Calu3 (cell line): Measurements from ENCODE around the gene UMAD1. TPM values are rescaled to one million over a fixed set of nuclear protein-coding genes. Genes with fewer than 3 reads are reported as not detected.

Experiments
- BruUV-seq: library from RNA; stranded (reverse); fragments of 400-500 nt; replicated peaks from 2 replicates; lab custom pipeline; 2021; lab: Mats Ljungman, UMichigan
- CTCF ChIA-PET: fragments of 300-600 bp; sonication (Branson Sonifier 250); formaldehyde crosslinking; loops from one replicate; lab custom pipeline; 2022; ENCODE audit warnings: antibody characterized with exemption; lab: Charles Lee
- DNase-seq: peaks from one replicate; pipeline ENCODE4 v3.0.0; 2022
- H3K27ac Mint-ChIP-seq: one replicate; pipeline ENCODE4 v1.8.0; 2022; ENCODE audit warnings: mixed read lengths; ENCODE audit not compliant: unreplicated experiment
- H3K27me3 Mint-ChIP-seq: one replicate; pipeline ENCODE4 v1.8.0; 2022; ENCODE audit warnings: mixed read lengths; ENCODE audit not compliant: unreplicated experiment
- H3K36me3 Mint-ChIP-seq: one replicate; pipeline ENCODE4 v1.8.0; 2022; ENCODE audit warnings: mild to moderate bottlenecking, moderate library complexity, mixed read lengths; ENCODE audit not compliant: insufficient read depth, unreplicated experiment
- H3K4me1 Mint-ChIP-seq: one replicate; pipeline ENCODE4 v1.8.0; 2022; ENCODE audit warnings: mild to moderate bottlenecking, low read depth, mixed read lengths; ENCODE audit not compliant: unreplicated experiment
- H3K4me3 Mint-ChIP-seq: one replicate; pipeline ENCODE4 v1.8.0; 2022; ENCODE audit warnings: mild to moderate bottlenecking, low read depth, moderate library complexity, mixed read lengths; ENCODE audit not compliant: unreplicated experiment
- H3K9me3 Mint-ChIP-seq: one replicate; pipeline ENCODE4 v1.8.0; 2022; ENCODE audit warnings: low read depth, mixed read lengths; ENCODE audit not compliant: unreplicated experiment
- CTCF ChIP-seq: fragments of 200-600 bp; IDR thresholded peaks from one replicate; pipeline ENCODE4 v1.8.0; 2022; ENCODE audit warnings: antibody characterized with exemption; ENCODE audit not compliant: unreplicated experiment
- intact Hi-C: fragments of 100-400 bp; cut with micrococcal nuclease; formaldehyde crosslinking; loops from one replicate; pipeline ENCODE4 v1.10.0; 2022; ENCODE audit not compliant: unreplicated experiment
- total RNA-seq: library from RNA; stranded (reverse); gene quantifications from 2 replicates; pipeline ENCODE4 v1.2.3, GENCODE V29; 2022

UMAD1 gene
- total RNA-seq, 1 experiment from 2014 or later: 25.2 TPM

DNA sequence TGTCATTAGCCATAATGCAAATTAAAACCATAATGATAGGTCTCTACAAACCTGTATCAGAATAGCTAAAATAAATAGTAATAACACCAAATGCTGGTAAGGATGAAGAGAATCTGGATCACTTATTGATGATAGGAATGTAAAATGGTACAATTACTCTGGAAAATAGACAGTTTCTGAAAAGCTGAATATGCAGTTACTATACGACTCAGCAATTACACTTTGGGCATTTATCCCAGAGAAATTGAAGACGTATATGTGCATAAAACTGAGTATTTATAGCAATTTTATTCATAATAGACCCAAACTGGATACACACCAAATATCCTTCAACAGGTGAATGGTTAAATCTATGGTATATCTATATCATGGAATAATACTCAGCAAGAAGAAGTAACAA lies 69.9 kb downstream of the UMAD1 start:
- CTCF ChIA-PET: interaction anchor here (0.6 kb wide), 1 partner anchor 14 kb away, joined by 3 read pairs; no protein-coding TSS in a partner anchor
- no peak for DNase-seq
- intact Hi-C loops: no loop called here
- H3K4me3 Mint-ChIP-seq: no peak overlapping the region
- H3K27me3 Mint-ChIP-seq: no peaks in the 10 kb centered on the region
- no peaks in the 10 kb centered on the region for H3K36me3 Mint-ChIP-seq
- no peak for TF ChIP-seq CTCF
- H3K27ac Mint-ChIP-seq: no peak overlapping the region
- H3K4me1 Mint-ChIP-seq: peaks cover 12% of the 10 kb centered on the region
- BruUV-seq: no TSS peak
- H3K9me3 Mint-ChIP-seq: no peaks in the 10 kb centered on the region

DNA sequence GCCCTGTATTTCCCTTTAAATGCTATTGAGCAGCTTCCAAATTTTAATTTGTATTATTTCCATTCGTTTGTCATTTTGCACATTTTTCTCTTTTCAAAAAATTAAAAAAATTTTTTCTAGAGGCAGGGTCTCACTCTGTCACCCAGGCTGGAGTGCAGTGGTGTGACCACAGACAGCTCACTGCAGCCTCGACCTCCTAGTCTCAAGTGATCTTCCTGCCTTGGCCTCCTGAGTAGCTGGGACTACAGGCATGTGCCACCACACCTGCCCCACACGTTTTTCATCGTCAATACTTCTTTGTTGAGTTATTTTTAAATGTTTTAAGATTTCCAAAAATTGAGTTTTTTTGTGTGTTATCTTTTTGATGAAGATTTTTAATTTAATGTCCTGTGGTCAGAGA lies 73.2 kb downstream of the UMAD1 start:
- no peaks in the 10 kb centered on the region for H3K27me3 Mint-ChIP-seq
- BruUV-seq: no TSS peak
- H3K4me3 Mint-ChIP-seq: no peak overlapping the region
- H3K4me1 Mint-ChIP-seq: peaks cover 11% of the 10 kb centered on the region
- H3K36me3 Mint-ChIP-seq: no peaks in the 10 kb centered on the region
- TF ChIP-seq CTCF: no peak
- intact Hi-C loops: no loop called here
- CTCF ChIA-PET: interaction anchor here (0.7 kb wide), 1 partner anchor 168 kb away, joined by 3 read pairs; no protein-coding TSS in a partner anchor
- no peaks in the 10 kb centered on the region for H3K9me3 Mint-ChIP-seq
- no peak overlapping the region for H3K27ac Mint-ChIP-seq
- DNase-seq: no peak

DNA sequence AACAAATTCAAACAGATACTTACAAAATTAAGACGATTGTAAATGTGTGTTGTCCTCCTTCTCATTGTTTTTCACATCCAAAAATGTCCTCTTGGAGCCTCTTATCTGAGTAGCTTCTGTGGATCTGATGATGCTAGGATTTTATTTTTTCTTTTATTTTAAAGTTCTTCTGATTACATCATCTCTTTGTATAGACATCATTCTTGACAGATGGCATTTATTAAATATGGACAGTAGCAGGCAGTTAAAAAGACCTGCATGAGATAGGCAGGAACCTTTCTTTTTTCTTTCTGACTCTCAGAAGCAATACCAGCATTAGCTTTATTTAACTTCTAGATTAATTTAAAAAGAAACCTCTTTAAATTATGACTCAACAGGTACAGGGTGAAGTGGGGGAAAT lies 77.9 kb downstream of the UMAD1 start, which contains the start of gene RPA3:
Gene RPA3 (minus strand): TSS at position 116 of the 400 bp plus-strand sequence. CDS start 78,189 bp downstream, outside the sequence.
- no peak for DNase-seq
- BruUV-seq: no TSS peak
- Mint-ChIP-seq H3K27me3 (no peaks in the 10 kb centered on the region), H3K4me1 (peaks cover 20% of the 10 kb centered on the region), H3K9me3 (no peaks in the 10 kb centered on the region), H3K27ac (peak within 1 kb of the TSS; percentile 69), H3K4me3 (no peak within 1 kb of the TSS), H3K36me3 (peaks cover 6% of the 10 kb centered on the region)
- intact Hi-C loops: no loop called here
- CTCF ChIA-PET: interaction anchor here (0.8 to 2.2 kb wide), 4 partner anchors 13 to 46 kb away, joined by 3 to 8 read pairs (median 6); no protein-coding TSS in a partner anchor
- TF ChIP-seq CTCF: no peak

DNA sequence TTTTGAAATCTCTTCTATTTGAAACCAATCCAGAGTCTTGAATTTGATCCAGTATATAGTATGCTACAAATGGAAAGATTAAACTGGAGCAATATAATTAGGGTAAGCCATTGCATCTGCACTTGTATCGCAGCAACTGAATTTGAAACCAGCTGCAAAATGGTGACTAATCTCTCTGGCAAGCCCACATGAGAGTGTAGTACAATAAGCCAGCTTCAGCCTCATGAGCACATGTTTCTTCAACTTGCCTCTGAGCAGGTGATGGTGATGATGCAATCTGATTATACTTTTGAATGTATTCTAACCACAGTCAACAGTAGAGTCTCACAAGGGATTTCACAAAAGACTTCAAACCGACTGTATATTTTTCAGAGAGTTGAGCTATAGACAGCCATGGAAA lies 78.7 kb downstream of the UMAD1 start:
- CTCF ChIA-PET: interaction anchor here (0.7 to 2.2 kb wide), 6 partner anchors 8 to 46 kb away, joined by 3 to 8 read pairs (median 4); no protein-coding TSS in a partner anchor
- Mint-ChIP-seq H3K4me1 (peaks cover 20% of the 10 kb centered on the region), H3K27me3 (no peaks in the 10 kb centered on the region), H3K9me3 (no peaks in the 10 kb centered on the region), H3K36me3 (peaks cover 6% of the 10 kb centered on the region), H3K4me3 (no peak overlapping the region), H3K27ac (peak overlapping the region; percentile 69)
- intact Hi-C loops: no loop called here
- no peak for TF ChIP-seq CTCF
- no TSS peak for BruUV-seq
- DNase-seq: peak; percentile 51
